HG03565 (cell line): ENCODE measurements around the gene DDX50.
"Not testable (repeated sequence)": the region's sequence is repeated elsewhere in the genome, so short reads cannot be mapped to it uniquely, and the experiment has no call there.

Source experiments
- ATAC-seq: cut with Tn5 transposase; IDR thresholded peaks from one replicate; pipeline ENCODE4 v1.9.1; 2021; ENCODE audit warnings: mild to moderate bottlenecking, moderate library complexity; ENCODE audit not compliant: unreplicated experiment

DDX50 gene

DNA sequence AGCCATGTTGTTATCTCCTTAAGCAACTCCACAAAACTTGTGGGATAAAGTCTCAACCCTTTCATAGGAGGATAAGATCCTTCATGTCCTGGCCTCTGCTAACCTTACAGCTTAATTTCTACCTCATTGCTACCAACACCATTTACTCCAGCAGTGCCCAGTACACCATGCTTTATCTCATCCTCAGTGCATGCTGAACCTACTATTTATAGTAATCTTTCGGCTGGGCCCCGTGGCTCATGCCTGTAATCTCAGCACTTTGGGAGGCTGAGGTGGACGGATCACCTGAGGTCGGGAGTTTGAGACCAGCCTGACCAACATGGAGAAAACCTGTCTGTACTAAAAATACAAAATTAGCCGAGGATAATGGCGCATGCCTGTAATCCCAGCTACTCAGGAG is 78.6 kb downstream of the DDX50 start:
- ATAC-seq: not testable (repeated sequence)

- no peak for ATAC-seq
Observed at GRCh38 chr10:68981074-68981473, 80.0 kb downstream of the DDX50 start.

DNA sequence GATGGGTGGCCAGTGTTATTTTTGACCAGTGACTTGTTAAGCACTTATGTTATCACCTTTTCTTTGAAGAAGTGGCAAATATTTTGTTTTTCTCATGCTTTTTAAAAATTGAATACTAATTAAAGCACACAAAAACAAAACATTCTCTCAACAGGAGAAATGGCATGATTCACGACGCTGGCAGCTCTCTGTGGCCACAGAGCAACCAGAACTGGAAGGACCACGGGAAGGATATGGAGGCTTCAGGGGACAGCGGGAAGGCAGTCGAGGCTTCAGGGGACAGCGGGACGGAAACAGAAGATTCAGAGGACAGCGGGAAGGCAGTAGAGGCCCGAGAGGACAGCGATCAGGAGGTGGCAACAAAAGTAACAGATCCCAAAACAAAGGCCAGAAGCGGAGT is 81.3 kb downstream of the DDX50 start:
- no peak for ATAC-seq

DNA sequence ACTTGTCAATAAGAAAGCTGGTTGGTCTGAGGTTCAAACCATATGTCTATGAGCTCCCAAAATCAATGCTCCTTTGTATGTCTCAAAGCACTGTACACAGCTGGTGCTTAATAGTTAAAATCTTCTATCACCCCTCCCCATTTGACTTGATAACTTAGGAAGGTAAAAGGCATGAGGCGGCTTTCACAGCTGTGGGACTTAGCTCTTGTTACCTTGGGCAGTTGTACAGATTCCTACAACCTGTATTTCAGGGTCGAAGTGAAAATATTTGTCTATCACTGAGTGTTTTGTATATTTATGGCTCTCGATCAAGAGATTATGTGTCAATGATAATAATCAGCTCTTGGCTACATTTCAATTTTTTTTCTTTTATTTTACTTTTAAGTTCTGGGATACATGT is 86.5 kb downstream of the DDX50 start:
- ATAC-seq: no peak

DNA sequence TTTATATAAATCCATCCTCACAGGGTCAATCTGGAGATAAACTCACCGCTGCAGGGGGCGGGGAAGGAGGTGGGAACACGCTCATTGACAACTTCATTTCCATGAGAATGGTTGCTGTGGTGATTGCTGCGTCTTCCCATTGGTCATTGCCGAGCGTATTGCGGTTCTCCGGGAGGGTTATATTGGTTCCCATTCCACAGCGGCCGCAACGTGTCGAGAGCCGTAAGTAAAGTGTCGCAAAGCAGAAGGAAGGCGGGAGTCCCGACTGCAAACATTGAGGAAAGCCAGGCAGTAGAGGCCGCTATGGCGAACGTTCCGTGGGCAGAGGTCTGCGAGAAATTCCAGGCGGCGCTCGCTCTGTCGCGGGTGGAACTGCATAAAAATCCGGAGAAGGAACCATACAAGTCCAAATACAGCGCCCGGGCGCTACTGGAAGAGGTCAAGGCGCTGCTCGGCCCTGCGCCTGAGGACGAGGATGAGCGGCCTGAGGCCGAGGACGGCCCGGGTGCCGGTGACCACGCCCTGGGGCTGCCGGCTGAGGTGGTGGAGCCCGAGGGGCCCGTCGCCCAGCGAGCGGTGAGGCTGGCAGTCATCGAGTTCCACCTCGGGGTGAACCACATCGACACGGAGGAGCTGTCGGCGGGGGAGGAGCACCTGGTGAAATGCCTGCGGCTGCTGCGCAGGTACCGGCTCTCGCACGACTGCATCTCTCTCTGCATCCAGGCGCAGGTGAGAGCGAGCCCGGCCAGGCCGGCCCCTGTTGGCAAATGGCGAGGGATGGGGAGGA is 87.6 kb downstream of the DDX50 start, which contains the start of gene KIFBP:
TSS of gene KIFBP (plus strand) at position 274 of the 787 bp plus-strand sequence. CDS start at position 304, 30 bp downstream.
- peak; percentile 70 for ATAC-seq

GRCh38 chr10:68989317-68989990 is 88.3 kb downstream of the DDX50 start:
- no peak for ATAC-seq

GRCh38 chr10:68992636-68993440 is 91.7 kb downstream of the DDX50 start:
- no peak for ATAC-seq
